HG03159 (cell line): ENCODE measurements around the gene RYR1.
"Not testable (repeated sequence)": the region's sequence is repeated elsewhere in the genome, so short reads cannot be mapped to it uniquely, and the experiment has no call there.

ENCODE experiments used
- ATAC-seq: cut with Tn5 transposase; IDR thresholded peaks from one replicate; pipeline ENCODE4 v1.9.1; 2021; ENCODE audit warnings: mild to moderate bottlenecking, moderate library complexity; ENCODE audit not compliant: unreplicated experiment

The RYR1 gene

DNA sequence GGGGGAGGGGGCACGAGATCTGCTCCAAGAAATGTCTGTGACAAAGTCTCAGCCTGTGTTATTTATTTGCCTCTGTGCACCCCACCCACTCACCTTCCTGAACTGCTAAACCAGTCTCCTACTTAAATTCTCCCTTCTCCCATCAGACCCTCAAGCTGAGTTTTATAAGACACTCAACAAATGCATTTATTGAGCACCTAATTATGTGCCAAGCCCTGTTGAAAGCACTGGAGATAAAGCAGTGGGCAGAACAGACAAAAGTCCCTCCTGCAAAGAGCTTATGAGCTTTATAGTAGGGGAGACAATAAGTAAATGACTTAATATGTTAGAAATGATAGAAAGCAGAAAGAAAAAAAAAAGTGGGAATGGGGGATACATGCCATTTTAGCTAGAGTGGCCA lies 34.0 kb upstream of the RYR1 start:
- no peak for ATAC-seq

DNA sequence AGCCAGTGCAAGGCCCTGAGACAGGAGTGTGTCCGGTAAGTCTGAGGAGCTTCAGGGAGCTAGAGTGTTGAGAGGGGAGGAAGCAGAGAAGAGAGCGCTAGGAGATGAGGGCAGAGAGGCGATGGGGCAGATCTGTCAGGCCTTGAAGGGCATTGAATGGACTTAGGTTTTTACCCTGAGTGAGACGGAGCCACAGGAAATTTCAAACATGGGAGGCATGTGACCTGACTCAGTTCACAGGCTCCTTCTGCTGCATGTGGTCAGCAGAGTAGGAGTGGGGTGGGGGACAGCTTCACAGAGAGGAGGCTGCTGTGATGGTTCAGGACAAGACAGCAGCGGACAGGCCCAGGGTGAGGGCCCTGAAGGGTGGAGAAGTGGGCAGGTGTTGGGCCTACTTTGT lies 33.1 kb upstream of the RYR1 start:
- ATAC-seq, result no peak

DNA sequence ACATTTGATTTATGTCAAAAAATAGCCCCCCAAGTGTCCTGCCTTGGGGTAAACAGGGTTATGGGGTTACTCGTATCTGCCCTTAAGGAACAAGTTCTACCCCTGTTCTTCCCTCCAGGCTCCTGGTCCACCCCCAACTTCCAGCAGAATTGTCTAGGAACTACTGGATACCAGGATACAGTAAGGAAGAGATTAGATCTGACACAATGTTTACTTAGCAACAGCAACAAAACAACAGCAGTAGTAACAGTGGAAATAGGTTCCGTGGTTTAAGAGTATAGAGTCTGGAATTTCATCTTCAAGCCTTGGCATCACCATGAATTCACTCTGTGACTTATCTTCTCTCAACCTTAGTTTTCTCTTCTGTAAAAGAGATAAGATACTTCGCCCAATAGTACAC lies 32.3 kb upstream of the RYR1 start:
- ATAC-seq, result no peak

DNA sequence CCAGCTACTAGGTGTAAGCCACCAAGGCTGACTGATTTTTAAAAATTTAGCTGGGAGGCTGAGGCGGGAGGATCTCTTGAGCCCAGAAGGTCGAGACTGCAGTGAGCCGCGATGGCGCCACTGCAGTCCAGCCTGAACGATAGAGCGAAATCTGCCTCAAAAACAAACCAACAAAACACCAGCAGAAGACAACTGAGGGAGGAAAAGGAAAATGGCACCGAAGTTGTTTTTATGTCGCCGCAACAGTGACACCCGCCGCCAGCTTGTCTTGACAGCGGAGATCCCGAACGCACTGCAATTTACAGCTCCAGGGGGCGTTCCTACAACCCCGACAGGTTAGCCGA lies 30.9 kb upstream of the RYR1 start:
- ATAC-seq, result no peak

DNA sequence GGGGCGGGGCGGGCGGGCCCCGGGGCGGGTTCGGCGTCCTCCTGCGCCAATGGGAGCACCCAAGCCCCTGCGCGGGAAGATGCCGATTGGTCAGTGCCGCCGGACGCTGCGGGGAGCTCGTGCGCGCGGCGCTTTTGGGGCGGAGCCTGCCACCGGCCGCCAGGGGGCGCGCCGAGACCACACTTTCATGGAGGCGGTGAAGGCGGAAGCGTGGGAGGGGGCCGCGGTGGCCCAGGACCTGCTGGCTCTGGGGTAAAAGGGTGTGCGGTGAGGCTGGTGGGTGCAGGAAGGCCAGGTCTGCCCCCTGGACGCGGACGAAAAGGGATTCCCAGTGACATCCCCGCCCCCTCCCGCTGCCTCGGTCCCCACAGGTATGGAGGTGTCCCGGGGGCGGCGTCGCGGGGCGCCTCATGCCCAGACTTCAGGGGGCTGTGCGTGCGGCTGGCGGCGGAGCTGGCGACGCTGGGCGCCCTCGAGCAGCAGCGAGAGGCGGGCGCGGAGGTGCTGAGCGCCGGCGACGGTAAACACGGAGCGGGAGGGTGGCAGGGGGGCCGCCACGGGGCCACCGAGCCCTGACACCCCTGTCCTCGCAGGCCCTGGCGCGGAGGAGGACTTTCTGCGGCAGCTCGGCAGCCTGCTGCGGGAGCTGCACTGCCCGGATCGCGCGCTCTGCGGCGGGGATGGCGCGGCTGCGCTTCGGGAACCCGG lies 30.4 kb upstream of the RYR1 start, which contains the start of gene FAM98C:
FAM98C (plus strand) TSS at position 127 of the 708 bp plus-strand sequence; CDS start at position 188, 61 bp downstream.
- ATAC-seq, result peak; percentile 85

DNA sequence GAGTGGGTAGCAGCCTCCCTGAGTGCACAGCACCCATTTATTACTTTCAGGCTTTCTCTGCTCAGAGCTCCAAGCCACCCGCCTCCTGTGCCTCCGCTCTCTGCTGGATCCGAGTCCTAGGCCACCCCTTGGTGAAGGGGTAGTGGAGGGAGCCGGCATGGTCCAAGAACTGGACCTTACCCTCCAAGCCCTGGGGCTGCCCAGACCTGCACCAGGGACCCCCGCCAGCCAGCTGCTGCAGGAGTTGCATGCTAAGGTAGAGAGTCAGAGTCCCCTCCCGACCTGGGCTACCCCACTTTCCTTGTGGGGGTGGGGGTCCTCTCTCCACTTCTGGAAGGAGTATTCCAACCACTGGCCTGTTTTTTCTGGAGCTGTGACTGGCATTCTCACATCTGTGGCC lies 28.6 kb upstream of the RYR1 start:
- ATAC-seq, result no peak

DNA sequence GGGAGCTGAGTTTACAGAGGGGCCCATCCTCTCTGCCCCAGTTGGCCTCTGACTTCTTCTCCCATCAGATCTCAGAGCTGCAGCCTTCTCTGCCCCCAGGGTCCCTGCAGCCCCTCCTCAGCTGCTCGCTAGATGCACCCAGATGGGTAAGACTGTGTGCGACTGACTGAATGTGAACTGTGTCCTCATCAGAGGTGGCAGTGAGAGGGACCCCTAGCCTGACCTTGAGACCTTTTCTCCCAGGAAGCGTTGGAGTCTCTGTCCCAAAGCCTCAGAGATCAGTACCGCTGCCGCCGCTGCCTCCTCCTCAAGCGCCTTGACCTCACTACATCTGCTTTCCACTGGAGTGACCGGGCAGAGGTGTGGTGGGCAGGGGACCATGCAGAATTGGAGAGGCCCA lies 28.2 kb upstream of the RYR1 start:
- no peak for ATAC-seq

DNA sequence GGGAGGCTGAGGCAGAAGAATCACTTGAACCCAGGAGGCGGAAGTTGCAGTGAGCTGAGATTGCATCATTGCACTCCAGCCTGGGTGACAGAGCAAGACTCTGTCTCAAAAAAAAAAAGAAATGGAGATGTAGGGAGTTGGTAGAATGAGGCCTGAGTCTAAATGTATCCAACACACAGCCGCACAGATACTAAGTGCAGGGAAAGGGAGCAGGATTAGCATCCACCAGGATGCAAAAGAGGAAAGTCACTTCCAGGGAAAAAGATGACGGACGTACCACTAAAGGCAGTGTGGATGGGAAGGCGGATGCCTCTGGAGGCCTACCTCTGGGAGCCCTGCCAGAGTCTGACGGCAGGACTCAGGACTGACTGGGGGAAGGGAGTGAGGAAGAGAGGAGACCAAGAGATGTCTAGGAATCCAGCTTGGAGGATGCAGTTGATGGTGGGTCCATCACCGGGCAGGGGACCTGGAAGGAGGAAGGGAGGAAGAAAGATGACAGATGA lies 23.8 kb upstream of the RYR1 start:
- no peak for ATAC-seq

DNA sequence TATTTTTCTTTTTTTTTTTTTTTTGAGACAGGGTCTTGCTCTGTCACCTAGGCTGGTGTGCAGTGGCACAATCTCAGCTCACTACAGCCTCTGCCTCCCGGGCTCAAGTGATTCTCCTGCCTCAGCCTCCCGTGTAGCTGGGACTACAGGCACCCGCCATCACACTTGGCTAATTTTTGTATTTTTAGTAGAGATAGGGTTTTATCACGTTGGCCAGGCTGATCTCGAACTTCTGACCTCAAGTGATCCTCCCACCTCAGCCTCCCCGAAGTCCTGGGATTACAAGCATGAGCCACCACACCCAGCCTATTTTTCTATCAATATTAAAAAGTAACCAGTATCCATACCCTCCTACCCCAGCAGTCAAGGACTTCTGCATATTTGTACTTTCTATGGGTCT lies 23.1 kb upstream of the RYR1 start:
- ATAC-seq, result not testable (repeated sequence)

DNA sequence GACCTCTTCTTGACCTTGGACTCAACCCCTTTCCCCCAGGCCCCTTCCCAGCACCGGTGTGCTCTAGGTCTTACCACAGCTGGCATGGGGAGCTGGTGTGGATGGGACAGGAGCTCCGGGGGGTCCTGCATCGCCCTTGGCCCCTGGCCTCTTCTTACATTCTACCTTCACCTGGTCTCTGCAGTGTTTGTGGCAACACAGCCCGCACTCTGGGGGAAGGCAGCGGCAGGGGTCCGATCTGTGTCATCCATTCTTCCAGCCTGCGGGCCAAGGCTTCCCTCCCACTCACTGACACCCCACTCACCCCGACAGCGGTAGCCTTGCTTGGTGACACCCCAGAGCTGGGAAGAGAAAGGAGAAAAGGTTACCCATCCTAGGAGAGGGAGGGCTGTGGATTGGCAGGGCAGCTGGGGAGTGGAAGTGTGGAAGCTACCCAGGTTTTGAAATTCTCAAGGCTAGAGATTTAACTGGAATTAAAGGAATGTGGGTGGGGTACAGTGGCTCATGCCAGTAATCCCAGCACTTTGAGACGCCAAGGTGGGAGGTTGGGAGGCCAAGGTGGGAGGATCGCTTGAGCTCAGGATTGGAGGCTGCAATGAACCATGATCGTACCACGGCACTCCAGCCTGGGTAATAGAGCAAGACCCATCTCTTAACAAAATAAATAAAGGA lies 22.3 kb upstream of the RYR1 start:
- no peak for ATAC-seq

DNA sequence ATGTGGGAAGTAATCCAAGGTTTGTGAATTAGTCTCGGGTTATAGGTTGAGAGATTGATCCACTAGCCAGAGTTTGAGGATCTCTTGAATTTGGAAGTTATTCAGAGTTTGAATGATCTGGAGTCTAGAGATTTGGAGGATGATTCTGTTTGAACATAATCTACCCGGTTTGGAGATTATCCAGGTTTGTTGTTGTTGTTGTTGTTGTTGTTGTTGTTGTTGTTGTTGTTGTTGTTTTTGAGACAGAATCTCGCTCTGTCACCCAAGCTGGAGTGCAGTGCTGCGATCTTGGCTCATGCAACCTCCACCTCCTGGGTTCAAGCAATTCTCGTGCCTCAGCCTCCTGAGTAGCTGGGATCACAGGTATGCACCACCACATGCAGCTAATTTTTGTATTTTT lies 21.6 kb upstream of the RYR1 start:
- ATAC-seq, result not testable (repeated sequence)

DNA sequence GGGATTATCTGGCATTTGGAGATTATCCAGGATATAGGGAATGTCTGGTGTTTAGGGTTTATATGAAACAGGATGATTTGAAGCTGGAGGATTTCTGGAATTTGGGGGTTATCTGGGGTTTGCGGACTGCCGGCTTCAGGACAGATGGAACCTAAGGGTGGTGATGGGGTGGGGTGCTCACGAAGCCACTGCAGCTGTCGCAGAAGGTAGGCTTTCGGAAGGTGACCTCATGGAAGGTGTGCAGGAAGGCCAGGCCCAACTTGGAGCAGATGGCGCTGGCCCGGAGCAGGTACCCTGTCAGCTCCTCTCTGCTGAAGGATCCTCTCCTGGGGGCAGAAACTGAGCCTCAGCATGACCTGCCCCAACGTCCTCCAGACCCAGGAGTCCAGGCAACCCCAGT lies 21.0 kb upstream of the RYR1 start:
- ATAC-seq, result no peak

DNA sequence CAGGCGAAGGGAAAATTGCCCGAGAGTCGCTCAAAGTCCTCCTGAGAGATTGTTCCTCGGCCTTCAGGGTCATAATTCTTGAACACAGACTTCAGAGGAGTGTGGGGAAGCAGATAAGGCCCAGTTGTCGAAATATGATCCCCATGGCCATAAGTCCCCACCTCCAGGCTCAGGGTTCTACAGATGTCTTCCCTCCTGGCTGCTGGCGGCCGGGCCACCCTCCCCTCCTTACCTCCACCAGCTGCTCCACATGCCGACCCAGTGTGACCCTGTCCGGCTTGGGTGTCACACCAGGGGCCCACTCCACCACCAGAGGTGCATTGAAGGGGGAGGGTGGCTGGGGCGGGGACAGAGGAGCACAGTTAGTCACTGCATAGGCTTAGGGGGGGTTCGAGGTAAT lies 20.5 kb upstream of the RYR1 start:
- ATAC-seq, result no peak

DNA sequence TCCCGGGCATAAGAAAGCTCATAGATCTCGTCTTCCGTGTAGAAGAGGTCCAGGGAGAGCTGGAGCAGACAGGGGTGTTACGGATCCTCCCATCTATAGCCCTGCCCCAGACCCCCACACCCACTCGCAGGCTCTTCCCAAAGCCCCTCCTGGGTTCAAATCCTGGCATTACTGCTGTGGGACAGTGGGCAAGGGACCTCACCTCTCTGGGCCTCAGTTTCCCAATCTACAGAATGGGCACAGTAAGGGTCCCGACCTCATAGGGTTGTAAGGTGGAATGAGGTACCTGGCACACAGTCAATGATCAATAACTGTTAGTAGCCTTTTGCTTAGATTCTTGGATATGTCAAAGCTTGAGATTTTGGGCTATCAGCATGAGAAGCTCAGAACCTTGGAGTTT lies 20.1 kb upstream of the RYR1 start:
- no peak for ATAC-seq

DNA sequence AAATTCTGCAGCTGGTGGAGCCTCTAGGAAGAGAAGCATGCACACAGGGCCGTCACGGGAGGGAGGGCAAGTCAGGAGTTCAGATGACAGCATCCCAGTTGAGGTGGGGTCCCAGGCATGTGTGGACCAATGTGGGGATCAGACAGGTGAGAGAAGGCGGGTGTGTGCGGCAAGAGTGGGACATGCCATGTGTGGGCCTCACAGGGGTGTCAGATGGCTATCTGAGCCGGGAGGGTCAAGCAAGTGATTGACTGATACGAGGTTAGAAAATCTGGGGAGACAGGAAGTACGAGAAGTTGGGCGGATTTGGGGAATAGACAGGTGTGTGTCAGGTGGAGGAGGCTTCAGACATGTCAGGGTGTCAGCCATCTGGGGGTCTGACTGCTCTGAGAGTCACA lies 16.3 kb upstream of the RYR1 start:
- no peak for ATAC-seq

DNA sequence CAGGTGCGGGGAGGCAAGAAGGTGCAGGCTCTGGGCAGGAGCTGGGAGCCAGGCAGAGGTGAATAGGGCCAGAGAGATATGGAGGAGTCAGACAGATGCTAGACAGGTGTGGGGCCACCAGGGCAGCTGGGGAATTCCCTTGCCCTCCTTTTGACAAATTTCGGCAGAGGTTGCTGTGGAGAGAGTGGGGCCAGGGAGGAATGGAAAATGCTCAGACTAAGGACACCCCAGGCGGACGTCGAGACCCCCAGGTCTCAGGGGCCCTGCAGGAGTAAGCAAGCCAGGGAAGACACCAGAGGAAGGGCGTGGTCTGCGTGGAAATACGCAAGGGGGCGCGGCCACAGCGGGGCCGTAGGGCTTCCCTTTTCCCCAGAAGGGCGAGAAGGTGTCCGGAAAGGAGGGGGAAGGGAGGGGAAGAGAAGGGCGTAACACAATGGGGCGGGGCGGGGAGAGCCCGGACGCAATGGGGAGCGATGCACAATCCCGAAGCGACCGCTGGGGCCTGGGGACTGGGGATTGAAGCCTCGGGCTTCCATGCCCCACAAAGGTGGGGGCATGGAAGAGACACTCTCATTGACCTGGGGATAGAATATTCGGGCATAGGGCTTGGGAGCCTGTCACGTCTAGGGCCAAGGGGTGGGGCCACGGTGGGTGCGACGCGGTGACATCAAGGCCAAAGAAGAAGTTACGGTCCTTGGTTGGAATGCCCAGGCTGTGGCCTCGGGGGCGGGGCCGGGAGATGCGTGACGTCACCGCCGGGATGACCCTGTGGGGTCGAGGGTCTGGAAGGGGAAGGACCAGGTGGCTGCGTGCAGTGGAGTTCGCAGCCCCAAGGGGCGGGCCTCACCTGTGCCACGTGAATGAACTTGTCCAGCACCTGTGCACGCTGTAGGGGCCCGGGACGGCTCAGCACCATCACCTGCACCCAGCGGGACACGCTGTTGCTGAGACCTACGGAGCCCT lies 15.7 kb upstream of the RYR1 start:
- ATAC-seq, result no peak

DNA sequence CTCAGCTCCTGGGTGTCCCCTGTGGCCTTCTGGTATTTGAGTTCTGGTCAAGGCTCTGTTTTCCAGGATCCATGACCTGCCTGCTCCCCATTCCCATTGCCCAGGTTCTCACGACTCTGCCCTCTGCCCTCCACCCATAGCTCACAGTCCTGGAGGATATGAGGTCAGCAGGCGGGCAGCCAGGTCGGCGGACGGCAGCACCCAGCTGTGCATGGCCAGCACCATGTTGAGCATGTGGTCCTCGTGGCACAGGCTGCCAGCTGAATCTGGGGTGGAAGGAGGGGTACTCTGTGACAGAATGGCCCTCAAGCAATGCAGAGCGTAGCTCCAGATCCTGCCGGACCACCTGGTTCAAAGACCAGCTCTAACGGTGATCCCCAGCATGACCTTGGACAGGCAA lies 12.6 kb upstream of the RYR1 start:
- ATAC-seq, result no peak

DNA sequence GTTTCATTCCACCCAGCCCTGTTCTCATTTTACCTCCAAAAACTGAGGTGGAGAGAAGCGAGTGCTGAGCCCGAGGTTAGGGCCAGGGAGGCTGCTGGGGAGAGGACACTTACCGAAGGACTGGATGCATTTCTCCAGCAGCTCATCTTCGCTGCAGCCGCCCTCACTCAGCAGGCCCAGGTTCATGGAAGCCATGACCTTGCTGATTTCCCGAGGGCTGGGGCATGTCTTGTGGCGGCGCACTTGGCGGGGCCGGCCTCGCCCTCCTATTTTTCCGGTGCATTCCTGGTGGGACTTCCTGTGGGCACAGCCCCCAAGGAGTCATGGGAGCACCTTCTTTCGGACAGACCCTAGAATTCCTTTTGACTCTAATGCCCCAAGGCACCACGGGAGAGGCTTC lies 11.6 kb upstream of the RYR1 start:
- no peak for ATAC-seq

DNA sequence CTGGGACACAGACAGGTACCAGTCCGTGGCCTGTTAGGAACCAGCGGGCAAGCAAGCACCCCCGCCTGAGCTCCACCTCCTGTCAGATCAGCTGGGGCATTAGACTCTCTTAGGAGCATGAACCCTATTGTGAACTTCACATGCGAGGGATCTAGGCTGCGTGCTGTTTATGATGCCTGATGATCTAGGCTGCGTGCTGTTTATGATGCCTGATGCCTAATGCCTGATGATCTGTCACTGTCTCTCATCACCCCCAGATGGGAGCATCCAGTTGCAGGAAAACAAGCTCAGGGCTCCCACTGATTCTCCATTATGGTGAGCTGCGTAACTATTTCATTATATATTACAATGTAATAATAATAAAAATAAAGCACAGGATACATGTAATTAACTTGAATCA lies 11.1 kb upstream of the RYR1 start:
- no peak for ATAC-seq

DNA sequence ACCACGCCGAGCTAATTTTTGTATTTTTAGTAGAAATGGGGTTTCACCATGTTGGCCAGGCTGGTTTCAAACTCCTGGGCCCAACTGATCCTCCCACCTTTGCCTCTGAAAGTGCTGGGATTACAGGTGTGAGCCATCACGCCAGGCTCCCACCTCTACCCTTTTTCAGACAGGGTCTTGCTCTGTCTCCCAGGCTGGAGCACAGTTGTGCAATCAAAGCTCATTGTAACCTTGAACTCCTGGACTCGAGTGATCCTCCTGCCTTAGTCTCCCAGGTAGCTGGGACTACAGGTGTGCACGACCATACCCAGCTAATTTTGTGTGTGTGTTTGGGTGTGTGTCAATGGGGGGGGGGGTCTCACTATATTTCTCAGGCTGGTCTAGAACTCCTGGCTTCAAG lies 9.2 kb upstream of the RYR1 start:
- no peak for ATAC-seq

DNA sequence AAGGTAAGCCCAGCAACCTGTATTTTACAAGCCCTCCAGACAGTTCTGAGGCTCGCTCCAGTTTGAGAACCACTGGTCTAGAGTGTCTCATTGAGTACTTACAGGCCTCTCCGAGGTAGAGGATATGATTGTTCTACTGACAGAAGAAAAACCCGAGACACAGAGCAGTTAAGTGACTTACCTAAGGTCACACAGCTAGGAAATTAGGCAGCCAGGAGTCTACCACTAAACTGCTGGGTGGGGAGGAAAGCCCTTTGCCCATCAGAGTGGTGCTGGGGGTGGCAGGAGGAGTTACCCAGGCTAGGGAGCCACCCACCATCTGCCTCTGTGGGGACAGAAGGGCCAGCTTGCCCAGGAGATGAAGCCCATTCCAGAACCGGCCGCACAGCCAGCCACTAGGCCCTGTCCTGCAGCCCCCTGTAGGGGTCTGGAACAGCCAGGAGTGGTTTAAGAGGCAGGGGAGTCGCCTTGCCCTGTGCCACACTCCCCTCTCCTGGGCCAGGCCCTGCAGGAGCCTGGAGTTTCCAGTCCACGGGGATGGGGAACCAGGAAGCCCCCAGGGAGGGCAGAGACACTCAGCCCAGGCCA lies 8.2 kb upstream of the RYR1 start:
- no peak for ATAC-seq
